H1 (cell line): ENCODE data around the gene TTYH2. TPM values are rescaled to one million over a fixed set of nuclear protein-coding genes. Genes with fewer than 3 reads are reported as not detected.

Experiments used
- CTCF ChIA-PET: fragments of 300-600 bp; sonication (Branson Sonifier 250); formaldehyde crosslinking; loops from one replicate; lab custom pipeline; 2021; ENCODE audit not compliant: partially characterized antibody; lab: Charles Lee
- POLR2A ChIA-PET: fragments of 300-600 bp; sonication (Branson Sonifier 250); formaldehyde crosslinking; loops from one replicate; lab custom pipeline; 2021; ENCODE audit warnings: inconsistent platforms; ENCODE audit not compliant: partially characterized antibody; lab: Charles Lee
- DNase-seq, 2 experiments: peaks; one replicate each; pipeline versions ENCODE4 v3.0.0 to v3.0.0-alpha.2; 2010 to 2022; ENCODE audit warnings: low spot score in 2 of 2, low read depth in 1 of 2, mixed read lengths in 1 of 2
- FAIRE-seq: peaks from 2 replicates; lab custom pipeline; 2011; peaks lifted over from hg19 to GRCh38; lab: Jason Lieb, UNC
- H2AFZ ChIP-seq: 2 replicates; pipeline ENCODE4 v1.8.1; 2012; ENCODE audit warnings: low read length, inconsistent platforms
- H2AK5ac ChIP-seq: 2 replicates; pipeline ENCODE4 v1.6.1; 2013; ENCODE audit warnings: low read depth, low read length
- H2BK120ac ChIP-seq: replicated peaks from 2 replicates; pipeline ENCODE3; 2013; ENCODE audit warnings: low read depth, low read length, inconsistent platforms
- H2BK12ac ChIP-seq: 2 replicates; pipeline ENCODE4 v1.6.1; 2013; ENCODE audit warnings: low read depth, low read length
- H2BK15ac ChIP-seq: 2 replicates; pipeline ENCODE4 v1.6.1; 2013; ENCODE audit warnings: low read length
- H2BK20ac ChIP-seq: 2 replicates; pipeline ENCODE4 v1.6.1; 2013; ENCODE audit warnings: low read length
- H2BK5ac ChIP-seq: 2 replicates; pipeline ENCODE4 v1.6.1; 2013; ENCODE audit warnings: low read depth, low read length
- H3K14ac ChIP-seq: 2 replicates; pipeline ENCODE4 v1.6.1; 2013; ENCODE audit warnings: inconsistent platforms; ENCODE audit not compliant: insufficient read length
- H3K18ac ChIP-seq: 2 replicates; pipeline ENCODE4 v1.6.1; 2013; ENCODE audit warnings: low read length; ENCODE audit errors: extremely low read depth
- H3K23ac ChIP-seq: 2 replicates; pipeline ENCODE4 v1.6.1; 2013; ENCODE audit warnings: inconsistent platforms; ENCODE audit not compliant: insufficient read length
- H3K23me2 ChIP-seq: 2 replicates; pipeline ENCODE4 v1.6.1; 2013; ENCODE audit warnings: low read depth, low read length
- H3K27ac ChIP-seq: 2 replicates; pipeline ENCODE4 v1.6.1; 2011; ENCODE audit warnings: low read depth, low read length, inconsistent platforms
- H3K27me3 ChIP-seq, 4 experiments: replicated peaks in 1 of 4; 1 replicate in 1 of 4; 2 replicates in 3 of 4; pipeline versions ENCODE4 v1.6.1 to v1.8.1; 2011 to 2013; ENCODE audit warnings: low read length in 3 of 4, mild to moderate bottlenecking in 3 of 4, inconsistent platforms in 2 of 4, mixed read lengths in 2 of 4, moderate library complexity in 1 of 4; ENCODE audit not compliant: control insufficient read depth in 3 of 4, insufficient read depth in 3 of 4; ENCODE audit errors: extremely low read depth in 1 of 4
- H3K36me3 ChIP-seq, 4 experiments: 2 replicates each; pipeline versions ENCODE4 v1.6.1 to v1.8.1; 2011 to 2013; ENCODE audit warnings: mild to moderate bottlenecking in 4 of 4, low read length in 3 of 4, moderate library complexity in 2 of 4, control low read depth in 1 of 4, inconsistent platforms in 1 of 4; ENCODE audit not compliant: insufficient read depth in 4 of 4, control insufficient read depth in 2 of 4
- H3K4ac ChIP-seq: replicated peaks from 2 replicates; pipeline ENCODE3; 2013; ENCODE audit warnings: low read length, low read depth, mixed read lengths, inconsistent platforms; ENCODE audit not compliant: insufficient read length
- H3K4me1 ChIP-seq, 4 experiments: replicated peaks in 1 of 4; 1 replicate in 1 of 4; 2 replicates in 3 of 4; pipeline versions ENCODE4 v1.6.1 to v1.8.1; 2011 to 2013; ENCODE audit warnings: low read length in 3 of 4, inconsistent platforms in 2 of 4, mixed read lengths in 1 of 4; ENCODE audit not compliant: insufficient read depth in 4 of 4, control insufficient read depth in 3 of 4
- H3K4me2 ChIP-seq, 2 experiments: 2 replicates each; pipeline versions ENCODE4 v1.6.1 to v1.8.1; 2011 to 2013; ENCODE audit warnings: low read depth in 2 of 2, low read length in 2 of 2, control low read depth in 1 of 2, inconsistent platforms in 1 of 2, mild to moderate bottlenecking in 1 of 2; ENCODE audit not compliant: insufficient read depth in 1 of 2
- H3K4me3 ChIP-seq, 4 experiments: fragments of 200-600, 300-600 bp in 1 of 4; sonication (generic), shearing (Covaris generic), sonication (Bioruptor Twin) in 1 of 4; 2 replicates each; pipeline versions ENCODE4 v1.5.1 to v1.8.1; 2011 to 2016; ENCODE audit warnings: low read length in 4 of 4, low read depth in 3 of 4, control low read depth in 2 of 4, inconsistent platforms in 2 of 4, mild to moderate bottlenecking in 2 of 4, mixed read lengths in 1 of 4, moderate library complexity in 1 of 4; ENCODE audit not compliant: insufficient read depth in 2 of 4; ENCODE audit errors: extremely low read depth in 1 of 4
- H3K56ac ChIP-seq: replicated peaks from 2 replicates; pipeline ENCODE3; 2013; ENCODE audit warnings: low read depth, mild to moderate bottlenecking, mixed read lengths, low read length, inconsistent platforms; ENCODE audit not compliant: insufficient read length
- H3K79me1 ChIP-seq: 2 replicates; pipeline ENCODE4 v1.6.1; 2013; ENCODE audit warnings: low read depth, low read length, control low read depth
- H3K79me2 ChIP-seq, 2 experiments: 2 replicates each; pipeline versions ENCODE4 v1.6.1 to v1.8.1; 2012 to 2013; ENCODE audit warnings: low read length in 2 of 2, mild to moderate bottlenecking in 2 of 2, inconsistent platforms in 1 of 2; ENCODE audit not compliant: insufficient read depth in 2 of 2, control insufficient read depth in 1 of 2
- H3K9ac ChIP-seq, 4 experiments: replicated peaks in 1 of 4; 1 replicate in 1 of 4; 2 replicates in 3 of 4; pipeline versions ENCODE4 v1.6.1 to v1.8.1; 2011 to 2013; ENCODE audit warnings: low read depth in 3 of 4, low read length in 3 of 4, control low read depth in 2 of 4, mild to moderate bottlenecking in 2 of 4, moderate library complexity in 2 of 4, inconsistent platforms in 1 of 4; ENCODE audit errors: extremely low read depth in 1 of 4
- H3K9me3 ChIP-seq, 2 experiments: 2 replicates each; pipeline versions ENCODE4 v1.6.1 to v1.8.1; 2012 to 2013; ENCODE audit warnings: mild to moderate bottlenecking in 2 of 2, moderate library complexity in 2 of 2, control low read depth in 1 of 2, inconsistent platforms in 1 of 2, low read depth in 1 of 2, low read length in 1 of 2, mixed read lengths in 1 of 2; ENCODE audit not compliant: insufficient read depth in 2 of 2
- H4K20me1 ChIP-seq, 2 experiments: replicated peaks in 1 of 2; 2 replicates each; pipeline versions ENCODE3 to v1.8.1; 2011 to 2013; ENCODE audit warnings: inconsistent platforms in 2 of 2, low read length in 2 of 2, mild to moderate bottlenecking in 1 of 2; ENCODE audit not compliant: insufficient read depth in 2 of 2, control insufficient read depth in 1 of 2
- H4K5ac ChIP-seq: 2 replicates; pipeline ENCODE4 v1.6.1; 2013; ENCODE audit warnings: low read length, low read depth, mixed read lengths, inconsistent platforms; ENCODE audit not compliant: insufficient read length
- H4K8ac ChIP-seq: 2 replicates; pipeline ENCODE4 v1.8.0; 2013; ENCODE audit warnings: mild to moderate bottlenecking, moderate library complexity, low read length, inconsistent platforms; ENCODE audit not compliant: insufficient read depth; ENCODE audit errors: extremely low read depth
- H4K91ac ChIP-seq: replicated peaks from 2 replicates; pipeline ENCODE3; 2013; ENCODE audit warnings: low read length, mixed read lengths, inconsistent platforms; ENCODE audit not compliant: insufficient read length
- CBX8 ChIP-seq: fragments of 300-800, 300-1000 bp; sonication (generic); IDR thresholded peaks from 2 replicates; pipeline ENCODE4 v1.7.1; 2016; ENCODE audit warnings: low read depth, low read length, borderline replicate concordance
- GTF2F1 ChIP-seq: IDR thresholded peaks from 2 replicates; pipeline ENCODE4 v1.6.1; 2012; ENCODE audit warnings: low read depth, low read length, improper control_type of control experiment, borderline replicate concordance
- JUN ChIP-seq: IDR thresholded peaks from 2 replicates; pipeline ENCODE4 v1.6.1; 2011; ENCODE audit warnings: low read depth, mild to moderate bottlenecking, improper control_type of control experiment, low read length
- RFX5 ChIP-seq: IDR thresholded peaks from 2 replicates; pipeline ENCODE4 v1.6.1; 2011; ENCODE audit warnings: low read depth, low read length, improper control_type of control experiment, borderline replicate concordance
- TAF1 ChIP-seq: IDR thresholded peaks from 2 replicates; pipeline ENCODE4 v1.6.1; 2011; ENCODE audit warnings: mild to moderate bottlenecking, low read depth, low read length
- WGBS, 2 experiments: shearing (Covaris generic) in 1 of 2; methylation state at CpG; one replicate each; pipeline versions ENCODE4 v1.1.6 to v1.1.7; 2013 to 2015; ENCODE audit warnings: low lambda C conversion rate in 2 of 2, mixed read lengths in 2 of 2, inconsistent platforms in 1 of 2, low coverage in 1 of 2, missing lambda C conversion rate in 1 of 2; ENCODE audit not compliant: insufficient replicate concordance in 2 of 2, insufficient coverage in 1 of 2, insufficient read length in 1 of 2; ENCODE audit errors: extremely low coverage in 1 of 2, missing lambda C conversion rate in 1 of 2; 5-methylcytosine and 5-hydroxymethylcytosine counted together
- polyA plus RNA-seq, 7 experiments: library from polyadenylated mRNA; depleted of rRNA in 3 of 7; stranded (reverse) in 5 of 7; unstranded in 2 of 7; fragments of >200 nt in 5 of 7; fragments of 200-250 nt in 2 of 7; gene quantifications; 1 replicate in 5 of 7; 2 replicates in 1 of 7; 4 replicates in 1 of 7; pipeline versions ENCODE4 v1.2.1 to v1.2.3, GENCODE V29; 2011 to 2013; ENCODE audit warnings: missing spikeins in 2 of 7, mixed read lengths in 2 of 7
- total RNA-seq: library from RNA; stranded (reverse); fragmentation: NEBNext Ultra II Directional; extraction: Animal tissue kit (Norgen Biotek cat#: 25700); gene quantifications from 2 replicates; pipeline ENCODE4 v1.2.1, GENCODE V29; 2021

The TTYH2 gene
- total and polyA plus RNA-seq, 2 of the 8 experiments (the other 6 are each of a cell fraction or from before 2014, with no cell fraction given), result 3.2 to 9.2 TPM

- H3K23ac ChIP-seq, result no peak overlapping the region
- no peak overlapping the region for H2BK20ac ChIP-seq
- no peaks in the 10 kb centered on the region for H3K79me1 ChIP-seq
- H4K5ac ChIP-seq, result no peak overlapping the region
- WGBS, 2 experiments, result 83% methylated on average over 10 of the region's 10 CpGs; no CpG with 5 or more reads in 1 of the 2 experiments
- ChIA-PET CTCF (interaction anchor here (0.7 to 1.9 kb wide), 2 partner anchors 23 to 45 kb away, joined by 3 to 4 read pairs; no protein-coding TSS in a partner anchor), POLR2A (interaction anchor here (1.0 to 8.2 kb wide), 3 partner anchors 8 to 35 kb away, joined by 3 to 61 read pairs (median 3); partner anchors contain the start of gene TTYH2)
- no peak overlapping the region for H2AK5ac ChIP-seq
- H3K9ac ChIP-seq, result no peak overlapping the region
- no peak overlapping the region for H3K4ac ChIP-seq
- H4K8ac ChIP-seq, result no peak overlapping the region
- peaks cover 3 to 13% (median 9%) of the 10 kb centered on the region in 4 experiments; a peak in 6 of 7 replicates for H3K4me1 ChIP-seq
- H2BK120ac ChIP-seq, result no peak overlapping the region
- no peak overlapping the region for H3K27ac ChIP-seq
- no peak overlapping the region for H3K14ac ChIP-seq
- H3K79me2 ChIP-seq, result no peaks in the 10 kb centered on the region
- TF ChIP-seq CBX8 (no peak), GTF2F1 (no peak), TAF1 (no peak), JUN (no peak), RFX5 (no peak)
- no peak overlapping the region for H3K4me3 ChIP-seq
- H2AFZ ChIP-seq, result no peak overlapping the region
- no peak overlapping the region for H3K18ac ChIP-seq
- no peak overlapping the region for H2BK15ac ChIP-seq
- H3K4me2 ChIP-seq, result no peak overlapping the region
- no peak overlapping the region for H3K56ac ChIP-seq
- H4K91ac ChIP-seq, result no peak overlapping the region
- no peaks in the 10 kb centered on the region for H3K27me3 ChIP-seq
- DNase-seq, result no peak
- no peaks in the 10 kb centered on the region for H3K9me3 ChIP-seq
- H3K23me2 ChIP-seq, result no peaks in the 10 kb centered on the region
- H4K20me1 ChIP-seq, result no peaks in the 10 kb centered on the region
- H3K36me3 ChIP-seq, result no peaks in the 10 kb centered on the region
- FAIRE-seq, result no peak
- H2BK5ac ChIP-seq, result no peak overlapping the region
- H2BK12ac ChIP-seq, result no peak overlapping the region
Measured at GRCh38 chr17:74239172-74239571, 25.8 kb downstream of the TTYH2 start.
